GM03348 (cell line): ENCODE measurements around the gene FUOM.

Experiments used
- DNase-seq: peaks from one replicate; pipeline ENCODE4 v3.0.0; 2012; ENCODE audit warnings: low spot score

Gene FUOM, protein sequence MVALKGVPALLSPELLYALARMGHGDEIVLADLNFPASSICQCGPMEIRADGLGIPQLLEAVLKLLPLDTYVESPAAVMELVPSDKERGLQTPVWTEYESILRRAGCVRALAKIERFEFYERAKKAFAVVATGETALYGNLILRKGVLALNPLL

DNA sequence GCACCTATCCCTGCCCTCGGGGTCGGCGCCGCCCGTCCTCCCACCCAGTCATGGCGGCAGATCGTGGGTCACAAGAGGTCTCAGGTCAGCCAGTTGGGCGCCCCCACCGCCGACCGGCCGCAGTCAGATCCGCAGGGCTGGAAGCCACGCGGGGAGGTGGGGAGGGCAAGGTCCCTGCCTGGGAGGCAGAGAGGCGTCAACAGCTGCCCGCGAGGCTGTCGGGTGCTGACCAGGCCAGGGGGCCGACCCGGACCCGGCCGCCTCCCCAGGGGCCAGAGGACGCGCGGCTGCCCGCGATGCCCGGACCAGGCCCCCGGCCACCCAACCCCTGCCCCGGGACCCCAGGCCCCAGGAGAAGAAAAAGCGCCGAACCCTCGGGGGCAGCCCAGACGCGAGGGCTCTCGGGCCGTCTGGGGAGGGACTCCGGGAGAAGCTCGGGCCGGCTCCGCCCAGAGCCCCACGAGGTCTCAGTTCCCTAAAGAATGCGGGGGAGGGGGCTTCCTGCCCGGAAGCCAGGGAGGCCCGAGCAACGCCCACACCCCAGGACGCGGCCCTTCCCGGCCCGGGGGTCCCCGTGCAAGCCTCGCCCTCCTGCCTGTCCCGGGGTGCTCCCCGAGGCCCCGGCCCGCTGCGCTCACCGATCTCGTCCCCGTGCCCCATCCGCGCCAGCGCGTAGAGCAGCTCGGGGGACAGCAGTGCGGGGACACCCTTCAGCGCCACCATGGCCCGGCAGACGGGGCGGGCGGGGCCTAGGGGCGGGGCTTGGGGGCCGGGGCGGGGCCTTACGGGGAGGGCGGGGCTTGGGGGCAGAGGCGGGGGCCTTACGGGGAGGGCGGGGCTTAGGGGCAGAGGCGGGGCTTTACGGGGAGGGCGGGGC is at the start of gene FUOM:
FUOM (minus strand) TSS at position 735 of the 877 bp plus-strand sequence; CDS start at position 723, 12 bp downstream.
- peak; percentile 95 for DNase-seq

DNA sequence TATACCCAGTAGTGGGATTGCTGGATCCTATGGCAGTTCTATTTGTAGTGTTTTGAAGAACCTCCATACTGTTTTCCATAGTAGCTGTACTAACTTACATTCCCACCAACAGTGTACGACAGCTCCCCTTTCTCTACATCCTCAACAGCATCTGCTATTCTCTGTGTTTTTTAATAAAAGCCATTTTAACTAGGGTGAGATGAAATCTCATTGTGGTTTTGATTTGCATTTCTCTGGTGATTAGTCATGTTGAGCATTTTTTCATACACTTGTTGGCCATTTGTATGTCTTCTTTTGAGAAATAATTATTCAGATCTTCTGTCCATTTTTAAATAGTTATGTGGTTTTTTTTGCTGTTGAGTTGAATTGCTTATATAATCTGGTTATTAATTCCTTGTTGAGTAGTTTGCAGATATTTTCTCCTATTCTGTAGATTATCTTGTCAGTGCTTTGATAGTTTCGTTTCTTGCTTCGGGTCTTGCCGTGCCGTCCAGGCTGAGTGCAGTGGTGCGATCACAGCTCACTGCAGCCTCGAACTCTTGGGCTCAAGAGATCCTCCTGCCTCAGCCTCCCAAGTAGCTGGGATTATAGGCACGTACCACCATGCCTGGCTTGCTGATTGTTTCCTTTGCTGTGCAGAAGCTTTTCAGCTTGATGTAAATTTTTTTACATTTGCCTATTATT is 48.2 kb upstream of the FUOM start:
- no peak for DNase-seq

DNA sequence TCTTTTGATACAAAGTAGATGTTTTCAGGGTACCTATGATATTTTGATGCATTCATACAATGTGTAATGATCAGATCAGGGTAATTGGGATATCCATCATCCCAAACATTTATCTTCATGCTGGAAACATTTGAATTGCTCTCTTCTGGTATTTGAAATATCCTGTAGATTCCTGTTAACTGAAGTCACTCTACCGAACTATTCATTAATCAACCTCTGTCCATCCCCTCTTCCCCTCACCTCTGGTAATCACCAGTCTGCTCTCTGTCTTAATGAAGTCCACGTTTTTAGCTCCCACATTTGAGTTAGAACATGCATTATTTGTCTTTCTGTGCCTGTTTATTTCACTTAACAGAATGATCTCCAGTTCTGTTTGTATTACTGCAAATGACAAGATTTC is 47.5 kb upstream of the FUOM start:
- no peak for DNase-seq

DNA sequence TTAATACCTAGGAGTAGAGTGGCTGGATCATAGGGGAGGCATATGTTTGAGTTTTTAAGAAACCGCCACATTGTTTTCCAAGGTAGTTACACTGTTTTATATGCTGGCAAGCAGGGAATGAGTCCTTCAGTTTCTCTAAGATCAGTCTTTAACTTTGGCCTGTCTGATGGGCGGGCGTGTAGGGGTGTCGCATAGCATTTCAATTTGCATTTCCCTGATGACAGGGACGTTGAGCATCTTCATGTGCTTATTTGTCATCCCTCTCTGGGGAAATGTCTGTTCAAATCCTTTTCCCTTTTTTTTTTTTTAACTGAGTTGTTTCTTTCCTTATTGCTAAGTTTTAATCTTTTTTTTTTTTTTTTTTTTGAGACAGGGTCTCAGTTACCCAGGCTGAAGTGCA is 46.0 kb upstream of the FUOM start:
- DNase-seq, result no peak

DNA sequence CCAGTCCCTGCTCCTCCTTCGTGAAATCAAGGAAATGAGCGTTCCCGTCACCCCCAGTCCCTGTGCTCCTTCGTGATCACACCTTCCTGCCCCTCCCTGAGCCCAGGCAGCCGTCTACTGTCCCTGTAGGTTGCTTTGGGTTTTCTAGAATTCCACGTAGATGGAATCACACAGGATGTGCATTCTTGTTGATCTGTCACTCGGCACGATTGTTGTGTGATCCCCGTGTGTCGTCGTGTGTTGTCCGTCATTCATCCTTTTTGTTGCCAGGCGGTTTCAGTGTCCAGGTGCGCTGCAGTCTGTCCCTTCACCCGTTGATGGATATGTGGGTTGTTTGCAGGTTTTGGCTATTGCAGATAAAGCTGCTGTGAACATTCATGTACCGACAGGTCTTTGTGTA is 45.5 kb upstream of the FUOM start:
- DNase-seq, result no peak

DNA sequence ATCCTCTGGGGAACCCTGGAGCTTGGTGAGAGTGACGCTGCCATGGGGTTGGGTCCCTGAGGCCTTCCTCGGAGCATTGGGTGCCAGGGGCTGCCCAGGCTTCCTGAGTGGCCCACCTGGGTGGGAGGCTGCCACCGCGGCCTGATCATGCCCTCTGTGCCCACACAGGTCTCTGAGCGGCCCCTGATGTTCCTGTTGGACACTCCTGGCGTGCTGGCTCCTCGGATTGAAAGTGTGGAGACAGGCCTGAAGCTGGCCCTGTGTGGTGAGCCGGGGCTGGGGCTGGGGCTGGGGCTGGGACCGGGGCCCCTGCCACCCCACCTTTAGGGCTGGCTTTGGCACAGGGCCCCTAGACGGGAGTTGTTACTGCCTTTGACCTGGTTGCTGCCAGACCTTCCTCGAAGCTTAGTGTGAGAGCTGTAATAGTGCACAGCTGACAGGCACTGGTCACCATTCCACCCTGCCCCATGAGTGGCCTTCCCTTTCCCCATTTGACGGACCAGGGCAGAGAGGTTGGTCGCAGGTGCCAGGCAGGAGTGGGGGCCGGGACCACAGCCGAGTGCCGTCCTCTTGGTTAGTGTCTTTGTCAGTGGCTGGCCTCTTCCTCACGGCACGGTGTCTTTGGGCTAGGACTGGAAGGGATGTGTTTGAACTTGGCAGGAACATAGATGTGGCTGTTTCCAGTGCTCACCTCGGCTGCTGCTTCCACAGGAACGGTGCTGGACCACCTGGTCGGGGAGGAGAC is 44.3 kb upstream of the FUOM start:
- DNase-seq, result no peak

DNA sequence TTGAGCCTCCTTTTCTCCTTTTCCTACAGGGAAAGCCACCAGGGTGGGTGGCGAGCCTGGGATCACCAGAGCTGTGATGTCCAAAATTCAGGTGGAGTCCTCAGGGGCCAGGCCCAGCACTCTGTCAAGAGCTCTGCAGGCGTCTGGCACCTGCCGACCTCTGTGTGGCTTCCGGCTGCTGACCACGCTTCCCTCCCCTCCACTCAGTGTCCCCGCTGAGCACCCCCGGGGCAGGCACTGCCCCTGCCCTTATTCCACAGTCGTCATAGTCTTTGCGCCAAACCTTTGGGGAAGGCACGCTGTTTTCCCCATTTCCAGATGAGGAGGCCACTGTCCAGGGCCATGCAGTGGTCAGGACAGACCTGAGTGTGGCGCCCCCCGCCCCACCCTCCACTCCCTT is 43.7 kb upstream of the FUOM start:
- DNase-seq, result no peak

DNA sequence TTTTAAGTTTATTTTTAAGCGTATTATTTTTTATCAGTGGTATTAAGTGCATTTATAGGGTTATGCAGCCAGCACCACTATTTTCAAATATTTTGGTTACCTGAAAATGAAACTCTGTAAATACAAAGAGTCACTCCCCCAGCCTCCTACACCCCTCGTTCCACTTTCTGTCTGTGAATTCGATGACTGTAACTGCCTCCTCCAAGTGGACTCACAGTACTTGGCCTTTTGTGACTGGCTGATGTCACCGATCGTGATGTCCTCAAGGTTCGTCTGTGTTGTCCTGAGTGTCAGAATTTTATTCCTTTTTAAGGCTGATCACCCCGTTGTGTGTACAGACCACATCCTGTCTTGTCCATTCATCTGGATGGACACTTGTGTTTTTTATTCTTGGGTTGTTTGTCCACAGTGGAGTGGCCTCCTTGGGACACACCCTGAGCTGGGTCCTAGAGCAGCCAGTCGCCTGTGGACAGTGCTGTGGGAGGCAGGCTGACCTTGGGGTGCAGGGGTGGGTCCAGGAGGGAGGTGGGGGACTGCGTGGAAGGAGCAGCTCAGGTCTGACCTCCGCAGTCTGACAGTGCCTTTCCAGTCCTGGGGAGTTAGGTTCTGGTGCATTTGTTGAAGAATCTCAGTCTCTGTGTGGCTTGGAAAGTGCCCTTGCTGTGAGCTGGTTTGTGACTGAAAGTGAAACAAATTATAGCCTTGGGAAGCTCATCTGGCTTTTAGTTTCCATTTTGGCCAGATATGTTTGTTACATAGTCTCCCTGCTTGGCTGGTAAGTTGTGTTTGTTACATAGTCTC is 43.0 kb upstream of the FUOM start:
- DNase-seq, result no peak

DNA sequence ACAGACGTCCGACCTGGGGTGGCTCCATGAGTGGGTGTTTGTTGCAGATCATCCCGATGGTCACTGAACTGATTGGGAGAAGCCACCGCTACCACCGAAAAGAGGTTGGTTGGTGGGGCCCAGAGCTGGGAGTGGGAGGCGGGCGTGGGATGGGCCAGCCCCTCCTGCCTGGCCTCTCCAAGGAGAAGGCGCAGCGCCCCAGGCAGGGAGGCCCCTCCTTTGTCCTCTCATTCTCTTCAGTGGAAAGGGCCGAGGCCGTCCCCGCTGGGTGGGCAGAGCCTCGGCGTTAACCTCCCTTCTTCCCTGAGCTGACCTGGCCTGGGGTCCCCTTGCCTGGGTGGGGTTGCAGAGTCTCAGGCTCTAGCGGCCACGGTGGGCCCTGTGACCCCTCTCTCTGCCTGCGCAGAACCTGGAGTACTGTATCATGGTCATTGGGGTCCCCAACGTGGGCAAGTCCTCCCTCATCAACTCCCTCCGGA is 41.3 kb upstream of the FUOM start:
- no peak for DNase-seq

DNA sequence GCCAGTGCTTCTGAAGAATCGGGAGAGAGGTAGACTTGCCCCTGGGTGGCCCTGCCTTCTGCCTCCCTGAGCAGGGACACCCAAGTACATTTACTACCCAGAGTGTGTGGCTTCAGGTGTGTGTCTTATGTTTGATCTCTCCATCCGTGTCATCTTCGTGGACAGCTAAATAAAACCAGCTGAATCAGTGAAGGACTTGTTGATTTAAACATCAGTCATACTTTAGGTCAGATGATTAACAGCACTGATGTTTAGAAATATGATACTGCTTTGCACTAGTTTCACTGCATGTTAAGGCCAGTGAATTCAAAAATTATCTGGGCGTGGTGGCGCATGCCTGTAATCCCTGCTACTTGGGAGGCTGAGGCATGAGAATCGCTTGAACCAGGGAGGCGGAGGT is 40.1 kb upstream of the FUOM start:
- DNase-seq, result no peak

DNA sequence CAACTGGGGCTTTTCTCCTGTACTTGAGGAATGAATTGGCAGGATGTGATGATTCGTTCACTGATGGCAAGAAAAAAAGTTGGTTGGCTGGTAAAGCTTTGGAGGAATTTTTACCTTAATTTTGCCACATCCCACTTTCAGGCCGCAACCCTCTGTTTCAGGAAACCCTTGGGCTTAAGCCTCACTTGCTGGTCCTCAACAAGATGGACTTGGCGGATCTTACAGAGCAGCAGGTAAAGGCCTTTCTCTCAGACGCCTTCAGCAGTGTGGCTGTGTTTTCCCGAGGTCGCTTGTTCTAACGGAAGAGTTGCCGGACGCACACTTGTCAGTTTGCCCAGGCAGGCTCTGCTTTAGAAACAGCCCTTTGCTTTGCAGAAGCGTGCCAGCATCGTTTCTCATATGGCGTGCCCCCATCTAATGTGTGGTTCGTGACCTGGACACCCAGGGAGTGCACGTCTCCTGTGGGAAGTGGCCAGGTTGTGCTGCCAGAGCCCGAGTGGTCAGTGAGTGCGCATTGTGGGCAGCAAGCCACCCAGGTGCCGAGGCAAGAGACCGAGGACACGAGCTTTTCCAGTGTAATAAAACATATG is 38.3 kb upstream of the FUOM start:
- no peak for DNase-seq

DNA sequence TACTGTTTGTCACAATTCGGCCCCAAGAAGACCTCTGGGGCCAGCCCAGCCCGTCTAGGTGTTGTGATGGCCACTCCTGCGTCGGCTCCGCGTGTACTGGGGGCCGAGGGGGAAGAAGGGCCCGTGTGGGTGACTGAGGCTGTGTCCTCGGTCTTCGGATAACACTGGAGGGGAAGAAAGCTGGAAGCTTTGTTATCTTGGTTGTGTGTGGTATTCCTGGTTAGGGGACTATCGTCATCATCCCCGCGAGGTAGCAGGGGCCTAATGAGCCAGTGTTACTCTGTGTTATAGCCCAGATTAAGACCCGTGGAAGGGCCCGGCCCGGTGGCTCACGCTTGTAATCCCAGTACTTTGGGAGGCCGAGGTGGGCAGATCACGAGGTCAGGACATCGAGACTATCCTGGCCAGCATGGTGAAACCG is 37.0 kb upstream of the FUOM start:
- DNase-seq, result no peak

DNA sequence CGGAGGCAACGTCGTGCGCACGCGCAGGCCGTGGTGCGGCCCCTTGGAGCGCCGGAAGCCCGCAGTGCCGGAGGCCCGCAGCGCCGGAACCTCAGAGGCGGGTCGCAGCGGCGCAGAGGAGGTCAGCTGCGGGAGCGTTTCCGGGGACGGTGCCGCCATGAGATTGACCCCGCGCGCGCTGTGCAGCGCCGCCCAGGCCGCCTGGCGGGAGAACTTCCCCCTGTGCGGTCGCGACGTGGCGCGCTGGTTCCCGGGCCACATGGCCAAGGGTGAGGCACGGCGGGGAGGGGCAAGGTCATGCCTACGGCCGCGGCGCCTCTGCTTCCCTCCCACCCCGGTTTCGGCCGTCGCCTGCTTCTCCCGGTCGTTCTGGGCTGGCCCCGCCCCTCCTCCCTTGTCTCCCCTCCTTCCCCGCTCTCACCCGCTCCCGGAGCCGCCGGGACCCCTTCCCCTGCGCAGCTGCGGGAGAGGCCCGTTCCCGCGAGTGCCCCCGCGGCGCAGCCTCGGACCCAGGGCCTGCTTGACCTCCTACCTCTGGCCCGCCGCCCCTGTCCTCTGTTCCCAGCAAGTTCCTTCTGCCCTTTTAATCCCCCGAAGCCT is 36.3 kb upstream of the FUOM start, which contains the start of gene MTG1:
MTG1 (plus strand) TSS at position 94 of the 600 bp plus-strand sequence; CDS start at position 158, 64 bp downstream.
- peak; percentile 100 for DNase-seq

DNA sequence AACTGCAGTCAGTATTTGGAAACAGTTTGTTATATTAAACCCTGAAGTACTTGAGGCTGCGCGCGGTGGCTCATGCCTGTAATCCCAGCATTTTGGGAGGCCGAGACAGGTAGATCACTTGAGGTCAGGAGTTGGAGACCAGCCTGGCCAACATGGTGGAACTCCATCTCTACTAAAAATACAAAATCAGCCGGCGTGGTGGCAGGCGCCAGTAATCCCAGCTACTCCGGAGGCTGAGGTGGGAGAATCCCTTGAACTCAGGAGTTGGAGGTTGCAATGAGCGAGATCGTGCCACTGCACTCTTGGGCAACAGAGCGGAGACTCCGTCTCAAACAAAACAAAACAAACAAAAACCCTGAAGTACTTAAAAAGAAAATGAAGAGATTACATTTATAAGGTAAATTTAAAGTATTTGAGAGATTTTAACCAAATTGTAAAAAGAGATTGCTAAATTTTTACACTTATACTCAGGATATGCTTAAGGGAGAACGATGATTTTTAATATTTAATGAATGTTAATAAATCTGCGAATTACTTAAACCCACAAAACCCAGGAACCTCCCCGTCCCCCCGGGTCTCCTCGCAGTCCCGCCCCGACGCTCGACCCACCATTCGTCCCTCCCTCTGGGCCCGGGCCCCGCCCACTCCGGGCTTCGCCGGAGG is 35.7 kb upstream of the FUOM start:
- DNase-seq, result no peak

DNA sequence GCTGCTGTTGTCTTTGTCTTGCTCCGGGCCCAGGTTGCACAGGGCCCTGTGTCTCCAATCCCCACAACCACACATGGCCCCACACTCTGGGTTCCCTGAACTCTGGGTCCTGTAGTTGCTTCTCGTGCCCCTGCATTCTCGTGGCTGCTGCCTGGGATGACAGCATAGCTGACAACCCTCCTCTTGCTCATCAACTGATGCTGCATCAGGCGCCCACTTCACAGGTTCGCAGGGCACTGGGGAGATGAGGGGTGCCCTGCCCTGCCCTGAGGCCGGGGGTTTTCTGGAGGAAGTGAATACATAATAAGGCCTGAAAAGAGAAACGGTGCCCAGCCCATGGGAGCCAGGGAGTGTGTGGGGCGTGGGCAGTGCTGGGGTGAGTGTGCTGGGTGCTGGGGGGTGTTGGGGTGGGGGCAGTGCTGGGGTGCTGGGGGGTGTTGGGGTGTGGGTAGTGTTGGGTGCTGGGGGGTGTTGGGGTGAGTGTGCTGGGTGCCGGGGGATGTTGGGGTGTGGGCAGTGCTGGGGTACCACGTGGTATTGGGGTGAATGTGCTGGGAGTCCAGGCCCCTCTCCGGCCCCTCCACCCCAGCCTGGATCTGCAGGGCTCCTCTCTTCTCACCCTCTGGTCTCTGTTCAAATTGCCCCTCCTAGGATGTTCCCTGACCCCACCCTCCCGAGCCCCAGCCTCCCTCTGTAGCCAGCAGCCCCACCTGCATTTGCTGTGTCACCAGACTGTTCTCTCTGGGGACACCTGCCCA is 34.1 kb upstream of the FUOM start:
- no peak for DNase-seq

DNA sequence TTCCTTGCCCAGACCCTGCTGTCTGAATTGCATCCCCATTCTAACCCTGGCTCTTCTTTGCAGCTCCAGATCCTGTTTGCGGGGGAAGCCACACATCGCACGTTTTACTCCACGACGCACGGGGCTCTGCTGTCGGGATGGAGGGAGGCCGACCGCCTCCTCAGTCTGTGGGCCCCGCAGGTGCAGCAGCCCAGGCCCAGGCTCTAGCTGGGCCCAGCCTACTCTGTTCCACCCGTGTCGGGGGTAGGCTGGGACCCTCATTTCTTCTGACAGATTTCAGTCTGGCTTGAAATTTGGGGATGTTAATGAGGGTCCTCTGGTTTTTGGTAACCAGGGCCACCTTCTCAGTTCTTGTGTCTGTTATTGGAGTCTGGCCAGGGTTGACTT is 33.4 kb upstream of the FUOM start:
- DNase-seq, result no peak

DNA sequence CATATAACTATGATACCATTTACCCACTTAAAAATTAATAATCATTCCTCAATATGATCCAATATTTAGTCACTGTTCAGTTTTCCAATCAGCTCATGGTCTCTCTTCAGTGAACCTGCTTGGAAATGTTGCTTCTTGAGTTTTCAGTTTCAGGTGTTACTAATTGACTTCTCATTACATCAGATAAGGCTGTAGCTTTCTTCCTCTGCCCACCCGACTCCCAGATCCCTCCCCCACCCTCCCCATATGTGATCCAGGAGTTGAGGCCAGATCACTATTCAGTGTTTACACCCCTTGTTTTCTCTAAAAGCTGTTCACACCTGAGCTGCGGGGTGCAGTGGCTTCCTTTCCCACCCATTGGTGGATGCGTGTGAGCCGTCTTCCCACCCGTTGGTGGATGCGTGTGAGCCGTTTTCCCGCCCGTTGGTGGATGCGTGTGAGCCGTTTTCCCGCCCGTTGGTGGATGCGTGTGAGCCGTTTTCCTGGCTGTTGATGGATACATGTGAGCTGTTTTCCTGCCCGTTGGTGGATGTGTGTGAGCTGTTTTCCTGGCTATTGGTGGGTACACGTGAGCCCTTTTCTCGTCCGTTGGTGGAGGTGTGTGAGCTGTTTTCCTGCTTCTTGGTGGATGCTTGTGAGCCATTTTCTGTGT is 32.9 kb upstream of the FUOM start:
- DNase-seq, result no peak

DNA sequence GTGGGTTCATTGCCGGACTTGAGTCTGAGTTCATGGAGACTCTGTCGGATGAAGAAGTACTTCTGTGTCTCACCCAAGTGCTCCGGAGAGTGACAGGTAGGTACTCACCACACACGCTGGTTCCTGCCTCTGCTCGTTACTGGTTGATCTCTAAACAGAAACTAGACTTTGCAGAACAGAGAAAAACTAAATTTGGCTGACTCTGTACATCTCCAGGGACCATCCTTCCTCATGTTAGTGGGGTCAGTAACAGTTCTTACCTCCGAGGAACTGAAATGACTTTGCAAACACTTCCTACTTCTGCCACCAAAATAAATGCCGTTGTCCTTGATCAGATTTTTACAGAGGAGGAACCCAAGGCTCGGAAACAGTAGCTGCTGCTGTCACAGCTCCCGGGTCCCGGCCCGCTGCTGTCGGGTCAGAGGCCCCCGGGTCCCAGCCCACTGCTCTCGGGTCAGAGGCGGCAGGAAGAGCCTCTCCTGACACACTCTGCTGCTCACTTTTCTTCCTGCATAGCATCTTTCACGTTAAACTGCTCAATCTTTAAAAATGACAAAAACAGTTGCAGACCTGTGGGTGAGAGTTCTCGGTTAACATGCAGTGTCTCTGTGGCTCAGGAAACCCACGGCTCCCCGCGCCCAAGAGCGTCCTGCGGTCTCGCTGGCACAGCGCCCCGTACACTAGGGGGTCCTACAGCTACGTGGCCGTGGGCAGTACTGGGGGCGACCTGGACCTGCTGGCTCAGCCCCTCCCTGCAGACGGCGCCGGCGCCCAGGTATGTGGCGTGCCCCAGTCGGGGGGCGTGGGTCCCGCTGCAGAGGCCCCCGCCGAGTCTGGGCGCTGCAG is 31.4 kb upstream of the FUOM start:
- no peak for DNase-seq
